Activated T-cell treated with anti-CD3 and anti-CD28 coated beads for 48 hours (primary cell): Measurements from ENCODE around the gene CAMTA1.

Experiments used
- DNase-seq: peaks from one replicate; pipeline ENCODE4 v3.0.0-alpha.2; 2020; ENCODE audit warnings: low read depth

Gene CAMTA1

GRCh38 chr1:7558921-7559869 is 773.9 kb downstream of the CAMTA1 start:
- no peak for DNase-seq

- DNase-seq = no peak
Observed at GRCh38 chr1:7560128-7560527, 774.9 kb downstream of the CAMTA1 start.

- no peak for DNase-seq
Observed at GRCh38 chr1:7560601-7561181, 775.4 kb downstream of the CAMTA1 start.

GRCh38 chr1:7561331-7561921 is 776.2 kb downstream of the CAMTA1 start:
- DNase-seq = no peak

GRCh38 chr1:7561936-7562728 is 776.9 kb downstream of the CAMTA1 start:
- DNase-seq = no peak

- DNase-seq = no peak
Observed at GRCh38 chr1:7562729-7563605, 777.7 kb downstream of the CAMTA1 start.

GRCh38 chr1:7564137-7564536 is 778.9 kb downstream of the CAMTA1 start:
- no peak for DNase-seq

- DNase-seq = no peak
Observed at GRCh38 chr1:7565099-7565750, 780.0 kb downstream of the CAMTA1 start.

- DNase-seq = no peak
Observed at GRCh38 chr1:7566417-7567375, 781.4 kb downstream of the CAMTA1 start.

GRCh38 chr1:7567376-7567775 is 782.1 kb downstream of the CAMTA1 start:
- DNase-seq = no peak

GRCh38 chr1:7568053-7568452 is 782.8 kb downstream of the CAMTA1 start:
- DNase-seq = no peak

- no peak for DNase-seq
Observed at GRCh38 chr1:7568901-7569524, 783.8 kb downstream of the CAMTA1 start.

- no peak for DNase-seq
Observed at GRCh38 chr1:7570311-7570710, 785.1 kb downstream of the CAMTA1 start.

GRCh38 chr1:7572654-7573152 is 787.4 kb downstream of the CAMTA1 start:
- DNase-seq = no peak

- no peak for DNase-seq
Observed at GRCh38 chr1:7573481-7573880, 788.2 kb downstream of the CAMTA1 start.

GRCh38 chr1:7574121-7575040 is 789.1 kb downstream of the CAMTA1 start:
- DNase-seq = no peak

GRCh38 chr1:7575041-7575400 is 789.8 kb downstream of the CAMTA1 start:
- no peak for DNase-seq
